Loucy (cell line): Measurements from ENCODE around the gene DNAH14.
"Not testable (repeated sequence)": the region's sequence is repeated elsewhere in the genome, so short reads cannot be mapped to it uniquely, and the experiment has no call there.

Experiments used
- H2AFZ ChIP-seq: fragments of 200-600 bp; sonication (generic); 2 replicates; pipeline ENCODE4 v1.6.0; 2016; ENCODE audit warnings: antibody characterized with exemption, mild to moderate bottlenecking, low read length, moderate library complexity
- H3F3A ChIP-seq: fragments of 200-600 bp; 2 replicates; pipeline ENCODE4 v1.6.0; 2016; ENCODE audit warnings: antibody characterized with exemption, low read depth, mild to moderate bottlenecking
- H3K27me3 ChIP-seq: fragments of 200-600 bp; sonication (generic); 2 replicates; pipeline ENCODE4 v1.6.1; 2014; ENCODE audit warnings: low read length, mild to moderate bottlenecking; ENCODE audit not compliant: insufficient read depth, poor library complexity, severe bottlenecking
- H3K36me3 ChIP-seq: fragments of 200-600 bp; sonication (generic); 2 replicates; pipeline ENCODE4 v1.6.1; 2016; ENCODE audit warnings: low read length; ENCODE audit not compliant: insufficient read depth
- H3K4me1 ChIP-seq: fragments of 200-600 bp; sonication (generic); 2 replicates; pipeline ENCODE4 v1.5.1; 2014; ENCODE audit warnings: low read length, mild to moderate bottlenecking; ENCODE audit not compliant: insufficient read depth, poor library complexity, severe bottlenecking
- H3K4me2 ChIP-seq: fragments of 200-600 bp; sonication (generic); 2 replicates; pipeline ENCODE4 v1.6.0; 2014; ENCODE audit warnings: antibody characterized with exemption, low read length, low read depth, mild to moderate bottlenecking; ENCODE audit not compliant: poor library complexity, severe bottlenecking
- H3K4me3 ChIP-seq: fragments of 200-600 bp; sonication (generic); 2 replicates; pipeline ENCODE4 v1.5.1; 2014; ENCODE audit warnings: low read length, mild to moderate bottlenecking, mixed read lengths; ENCODE audit not compliant: poor library complexity, severe bottlenecking
- H3K79me2 ChIP-seq: fragments of 200-600 bp; sonication (generic); 2 replicates; pipeline ENCODE4 v1.6.1; 2014; ENCODE audit warnings: low read length; ENCODE audit not compliant: insufficient read depth
- H3K9ac ChIP-seq: fragments of 200-600 bp; sonication (generic); 2 replicates; pipeline ENCODE4 v1.6.0; 2014; ENCODE audit warnings: mild to moderate bottlenecking, low read depth, low read length, moderate library complexity; ENCODE audit not compliant: poor library complexity, severe bottlenecking
- H3K9me2 ChIP-seq: fragments of 200-600 bp; sonication (generic); replicated peaks from 2 replicates; pipeline ENCODE4 v1.6.1; 2016; ENCODE audit warnings: low read depth, low read length, mixed read lengths
- H3K9me3 ChIP-seq: fragments of 200-600 bp; sonication (generic); 2 replicates; pipeline ENCODE4 v1.6.1; 2014; ENCODE audit warnings: mild to moderate bottlenecking, antibody characterized with exemption, low read length, low read depth; ENCODE audit not compliant: insufficient read depth
- H4K20me1 ChIP-seq: fragments of 200-600 bp; sonication (generic); 2 replicates; pipeline ENCODE4 v1.6.0; 2014; ENCODE audit warnings: antibody characterized with exemption, low read length, mild to moderate bottlenecking; ENCODE audit not compliant: insufficient read depth, poor library complexity, severe bottlenecking
- EZH2phosphoT487 ChIP-seq: fragments of 200-600 bp; IDR thresholded peaks from 2 replicates; pipeline ENCODE4 v1.6.1; 2018; ENCODE audit warnings: antibody characterized with exemption, mild to moderate bottlenecking, moderate library complexity, borderline replicate concordance
- TF ChIP-seq, protein P1 (sequence below): fragments of 200-600 bp; sonication (generic); conservative IDR thresholded peaks from 2 replicates; pipeline ENCODE4 v1.5.1; 2014; ENCODE audit warnings: mild to moderate bottlenecking, antibody characterized with exemption, low read length

The DNAH14 gene

DNA sequence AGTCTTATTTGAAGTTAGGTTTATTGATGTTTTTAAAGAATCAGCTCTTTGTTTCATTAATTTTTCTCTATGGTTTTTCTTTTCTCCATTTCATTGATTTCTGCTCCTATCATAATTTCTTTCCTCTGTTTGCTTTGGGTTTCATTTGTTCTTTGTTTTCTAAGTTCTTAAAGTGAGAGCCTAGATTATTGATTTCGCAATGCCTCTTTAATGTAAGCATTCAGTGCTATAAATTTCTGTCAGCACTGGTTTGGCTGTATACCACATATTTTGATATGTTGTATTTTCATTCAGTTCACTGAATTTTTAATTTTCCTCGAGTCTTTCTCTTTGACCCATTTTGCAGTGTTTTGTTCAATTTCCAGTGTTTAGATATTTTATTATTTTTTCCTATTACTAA, 68.7 kb downstream of the DNAH14 start:
- Histone ChIP-seq H3K36me3 (no peaks in the 10 kb centered on the region), H3K4me2 (no peak overlapping the region), H3K4me3 (no peak overlapping the region), H4K20me1 (no peaks in the 10 kb centered on the region), H3K9me2 (no peaks in the 10 kb centered on the region), H3K79me2 (no peaks in the 10 kb centered on the region), H3K27me3 (no peaks in the 10 kb centered on the region), H2AFZ (no peak overlapping the region), H3K9me3 (no peaks in the 10 kb centered on the region; the same call in none of the 2 replicates), H3K9ac (no peak overlapping the region), H3K4me1 (no peaks in the 10 kb centered on the region), H3F3A (no peaks in the 10 kb centered on the region)
- no peak for TF ChIP-seq EZH2phosphoT487
- TF ChIP-seq, protein P1, sequence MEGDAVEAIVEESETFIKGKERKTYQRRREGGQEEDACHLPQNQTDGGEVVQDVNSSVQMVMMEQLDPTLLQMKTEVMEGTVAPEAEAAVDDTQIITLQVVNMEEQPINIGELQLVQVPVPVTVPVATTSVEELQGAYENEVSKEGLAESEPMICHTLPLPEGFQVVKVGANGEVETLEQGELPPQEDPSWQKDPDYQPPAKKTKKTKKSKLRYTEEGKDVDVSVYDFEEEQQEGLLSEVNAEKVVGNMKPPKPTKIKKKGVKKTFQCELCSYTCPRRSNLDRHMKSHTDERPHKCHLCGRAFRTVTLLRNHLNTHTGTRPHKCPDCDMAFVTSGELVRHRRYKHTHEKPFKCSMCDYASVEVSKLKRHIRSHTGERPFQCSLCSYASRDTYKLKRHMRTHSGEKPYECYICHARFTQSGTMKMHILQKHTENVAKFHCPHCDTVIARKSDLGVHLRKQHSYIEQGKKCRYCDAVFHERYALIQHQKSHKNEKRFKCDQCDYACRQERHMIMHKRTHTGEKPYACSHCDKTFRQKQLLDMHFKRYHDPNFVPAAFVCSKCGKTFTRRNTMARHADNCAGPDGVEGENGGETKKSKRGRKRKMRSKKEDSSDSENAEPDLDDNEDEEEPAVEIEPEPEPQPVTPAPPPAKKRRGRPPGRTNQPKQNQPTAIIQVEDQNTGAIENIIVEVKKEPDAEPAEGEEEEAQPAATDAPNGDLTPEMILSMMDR = no peak

GRCh38 chr1:225004396-225004795, 74.9 kb downstream of the DNAH14 start:
- TF ChIP-seq, protein P1 = peak; percentile 38
- TF ChIP-seq EZH2phosphoT487 = no peak
- H4K20me1 ChIP-seq = no peaks in the 10 kb centered on the region
- peaks cover 2% of the 10 kb centered on the region for H3K9me3 ChIP-seq
- no peaks in the 10 kb centered on the region for H3K79me2 ChIP-seq
- no peaks in the 10 kb centered on the region for H3K27me3 ChIP-seq
- no peak overlapping the region for H3K4me2 ChIP-seq
- H3K4me1 ChIP-seq = no peaks in the 10 kb centered on the region
- H3K9ac ChIP-seq = no peak overlapping the region
- H3K9me2 ChIP-seq = no peaks in the 10 kb centered on the region
- no peak overlapping the region for H2AFZ ChIP-seq
- no peak overlapping the region for H3K4me3 ChIP-seq
- no peaks in the 10 kb centered on the region for H3F3A ChIP-seq
- no peaks in the 10 kb centered on the region for H3K36me3 ChIP-seq

GRCh38 chr1:225006352-225006751, 76.9 kb downstream of the DNAH14 start:
- not testable (repeated sequence) for H4K20me1 ChIP-seq, H3K27me3 ChIP-seq, H3K9ac ChIP-seq, H3K4me3 ChIP-seq, H3F3A ChIP-seq, H3K79me2 ChIP-seq, H3K9me2 ChIP-seq, H3K9me3 ChIP-seq, H3K36me3 ChIP-seq, H2AFZ ChIP-seq, H3K4me1 ChIP-seq, H3K4me2 ChIP-seq

DNA sequence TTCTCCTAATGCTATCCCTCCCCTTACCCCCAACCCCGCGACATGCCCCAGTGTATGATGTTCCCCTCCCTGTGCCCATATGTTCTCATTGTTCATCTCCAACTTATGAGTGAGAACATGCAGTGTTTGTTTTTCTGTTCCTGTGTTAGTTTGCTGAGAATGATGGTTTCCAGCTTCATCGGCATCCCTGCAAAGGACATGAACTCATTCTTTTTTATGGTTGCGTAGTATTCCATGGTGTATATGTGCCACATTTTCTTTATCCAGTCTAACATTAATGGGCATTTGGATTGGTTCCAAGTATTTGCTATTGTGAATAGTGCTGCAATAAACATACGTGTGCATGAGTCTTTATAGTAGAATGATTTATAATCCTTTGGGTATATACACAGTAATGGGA, 78.6 kb downstream of the DNAH14 start:
- H2AFZ ChIP-seq, H3F3A ChIP-seq, H3K4me2 ChIP-seq, H3K9me3 ChIP-seq, H3K27me3 ChIP-seq, H3K9ac ChIP-seq, H3K79me2 ChIP-seq, H4K20me1 ChIP-seq, H3K9me2 ChIP-seq, H3K36me3 ChIP-seq, H3K4me1 ChIP-seq, H3K4me3 ChIP-seq: not testable (repeated sequence)
